ENCODE results near the gene HS6ST3.
"Not testable (repeated sequence)": the region's sequence is repeated elsewhere in the genome, so short reads cannot be mapped to it uniquely, and the experiment has no call there.

The HS6ST3 gene

DNA sequence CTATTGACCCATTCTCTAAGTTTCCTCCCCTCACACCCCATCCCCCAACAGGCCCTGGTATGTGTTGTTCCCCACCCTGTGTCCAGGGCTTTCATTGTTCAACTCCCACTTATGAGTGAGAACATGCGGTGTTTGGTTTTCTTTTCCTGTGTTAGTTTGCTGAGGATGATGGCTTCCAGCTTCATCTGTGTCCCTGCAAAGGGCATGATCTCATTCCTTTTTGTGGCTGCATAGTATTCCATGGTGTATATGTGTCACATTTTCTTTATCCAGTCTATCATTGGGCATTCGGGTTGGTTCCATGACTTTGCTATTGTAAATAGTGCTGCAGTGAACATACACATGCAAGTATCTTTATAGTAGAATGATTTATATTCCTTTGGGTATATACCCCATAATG is 25.5 kb downstream of the HS6ST3 start:
- not testable (repeated sequence) for H3K9me3 Mint-ChIP-seq; ATAC-seq (ENCODE audit: low read depth); H3K27ac Mint-ChIP-seq; DNase-seq (ENCODE audit: low spot score in 2 of 2); H3K36me3 Mint-ChIP-seq; H3K27me3 Mint-ChIP-seq; H3K4me1 Mint-ChIP-seq; H3K4me3 Mint-ChIP-seq

- H3K36me3 Mint-ChIP-seq = no peaks in the 10 kb centered on the region
Measured at GRCh38 chr13:96119921-96120320, 30.0 kb downstream of the HS6ST3 start.

GRCh38 chr13:96130818-96131340 is 41.0 kb downstream of the HS6ST3 start:
- no peaks in the 10 kb centered on the region for H3K9me3 Mint-ChIP-seq
- no peaks in the 10 kb centered on the region for H3K27me3 Mint-ChIP-seq
- no peak overlapping the region for H3K4me3 Mint-ChIP-seq
- no peaks in the 10 kb centered on the region for H3K4me1 Mint-ChIP-seq
- H3K27ac Mint-ChIP-seq = no peak overlapping the region
- DNase-seq (ENCODE audit: low spot score in 2 of 2) (no peak), ATAC-seq (ENCODE audit: low read depth) (no peak)
- H3K36me3 Mint-ChIP-seq = no peaks in the 10 kb centered on the region

More at GRCh38 chr13:96119921-96120320, 30.0 kb downstream of the HS6ST3 start:
- Mint-ChIP-seq H3K27ac (no peak overlapping the region), H3K4me3 (no peak overlapping the region), H3K4me1 (no peaks in the 10 kb centered on the region), H3K9me3 (peaks cover 3% of the 10 kb centered on the region), H3K27me3 (no peaks in the 10 kb centered on the region)
- DNase-seq (ENCODE audit: low spot score in 2 of 2) (no peak), ATAC-seq (ENCODE audit: low read depth) (no peak)

DNA sequence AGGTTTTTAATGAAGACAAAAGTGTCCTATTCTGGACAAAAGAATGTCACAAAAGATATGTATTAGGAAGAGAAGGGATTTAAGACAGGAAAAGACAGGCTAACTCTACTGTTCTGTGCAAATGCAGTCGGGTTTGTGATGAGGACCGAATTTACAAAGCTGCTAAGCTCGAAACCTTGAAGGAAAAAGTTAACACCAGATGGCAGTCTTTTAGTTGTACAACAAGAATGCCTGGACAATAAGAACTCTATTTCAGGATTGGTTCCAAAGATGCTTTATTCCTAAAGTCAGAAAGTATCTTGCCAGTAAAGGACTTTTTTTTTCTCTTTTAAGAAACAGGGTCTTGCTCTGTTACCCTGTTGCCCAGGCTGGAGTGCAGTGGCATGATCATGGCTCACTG is 51.1 kb downstream of the HS6ST3 start:
- ATAC-seq (ENCODE audit: low read depth) (no peak), DNase-seq (ENCODE audit: low spot score in 2 of 2) (no peak)
- Mint-ChIP-seq H3K9me3 (no peaks in the 10 kb centered on the region), H3K27ac (no peak overlapping the region), H3K27me3 (peaks cover 1% of the 10 kb centered on the region), H3K4me1 (no peaks in the 10 kb centered on the region), H3K36me3 (no peaks in the 10 kb centered on the region), H3K4me3 (no peak overlapping the region)

DNA sequence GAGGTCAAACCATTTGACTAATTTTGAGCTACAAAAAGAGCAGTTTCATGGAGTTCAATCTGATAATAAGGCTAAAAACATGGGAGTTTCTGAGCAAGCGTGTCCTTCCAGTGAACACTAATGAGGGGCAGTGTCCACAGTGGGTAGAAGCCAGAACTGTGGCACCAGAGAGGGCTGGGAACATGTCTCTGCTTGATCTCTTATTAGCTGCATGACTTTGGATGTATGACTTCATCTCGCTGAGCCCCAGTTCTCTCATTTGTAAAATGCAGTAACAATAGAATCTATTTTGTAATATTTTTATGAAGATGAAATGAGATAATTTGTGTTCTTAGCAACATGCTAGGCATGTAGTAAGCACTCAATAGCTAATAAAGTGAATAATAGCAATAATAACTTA is 69.8 kb downstream of the HS6ST3 start:
- H3K36me3 Mint-ChIP-seq = no peaks in the 10 kb centered on the region
- no peak overlapping the region for H3K27ac Mint-ChIP-seq
- ATAC-seq (ENCODE audit: low read depth) (no peak), DNase-seq (ENCODE audit: low spot score in 2 of 2) (no peak)
- H3K27me3 Mint-ChIP-seq = peaks cover 2% of the 10 kb centered on the region
- no peak overlapping the region for H3K4me3 Mint-ChIP-seq
- H3K9me3 Mint-ChIP-seq = peaks cover 2% of the 10 kb centered on the region
- no peaks in the 10 kb centered on the region for H3K4me1 Mint-ChIP-seq

DNA sequence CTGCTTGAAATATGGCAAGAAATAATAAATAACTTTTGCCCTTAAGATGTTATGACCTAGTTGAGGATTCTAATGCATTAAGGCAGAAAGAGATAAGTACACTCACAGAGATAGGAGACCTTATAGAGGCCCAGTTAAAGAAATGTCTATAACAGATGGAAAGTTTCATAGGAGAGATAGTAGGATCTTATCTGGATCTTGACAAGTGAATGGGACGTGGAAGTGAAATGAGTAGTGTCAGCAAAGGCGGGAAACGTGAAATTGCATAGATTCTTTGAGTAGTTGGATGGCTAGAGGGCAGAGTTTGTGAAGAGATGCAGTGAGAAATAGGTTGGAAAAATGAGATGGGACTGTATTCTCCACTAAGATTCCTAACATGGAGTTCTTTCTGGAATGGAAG is 71.2 kb downstream of the HS6ST3 start:
- no peak overlapping the region for H3K27ac Mint-ChIP-seq
- no peak overlapping the region for H3K4me3 Mint-ChIP-seq
- no peak for DNase-seq (ENCODE audit: low spot score in 2 of 2)
- H3K36me3 Mint-ChIP-seq = no peaks in the 10 kb centered on the region
- no peaks in the 10 kb centered on the region for H3K4me1 Mint-ChIP-seq
- peaks cover 2% of the 10 kb centered on the region for H3K9me3 Mint-ChIP-seq
- ATAC-seq (ENCODE audit: low read depth) = no peak
- H3K27me3 Mint-ChIP-seq = peaks cover 2% of the 10 kb centered on the region

DNA sequence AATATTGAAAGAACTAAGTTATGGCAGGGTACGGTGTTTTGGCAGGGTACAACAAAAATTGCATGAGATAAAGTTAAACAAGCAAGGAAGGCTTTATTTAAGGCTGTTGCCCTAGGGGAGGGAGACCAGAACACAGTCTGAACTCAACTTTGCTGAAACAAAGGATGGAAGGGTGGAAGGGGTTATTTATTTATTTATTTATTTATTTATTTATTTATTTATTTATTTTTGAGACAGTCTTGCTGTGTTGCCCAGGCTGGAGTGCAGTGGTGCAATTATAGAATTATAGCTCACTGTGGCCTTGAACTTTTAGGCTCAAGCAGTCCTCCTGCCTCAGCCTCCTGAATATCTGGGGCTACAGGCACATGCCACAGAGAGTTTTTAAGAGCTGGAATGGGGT is 75.9 kb downstream of the HS6ST3 start:
- Mint-ChIP-seq H3K4me1 (no peaks in the 10 kb centered on the region), H3K9me3 (peaks cover 2% of the 10 kb centered on the region), H3K4me3 (no peak overlapping the region), H3K27me3 (peaks cover 2% of the 10 kb centered on the region), H3K27ac (no peak overlapping the region), H3K36me3 (no peaks in the 10 kb centered on the region)
- ATAC-seq (ENCODE audit: low read depth) = no peak
- no peak for DNase-seq (ENCODE audit: low spot score in 2 of 2)

- Mint-ChIP-seq H3K27me3 (no peaks in the 10 kb centered on the region), H3K36me3 (no peaks in the 10 kb centered on the region), H3K4me3 (no peak overlapping the region), H3K27ac (no peak overlapping the region), H3K4me1 (no peaks in the 10 kb centered on the region), H3K9me3 (no peaks in the 10 kb centered on the region)
- no peak for DNase-seq (ENCODE audit: low spot score in 2 of 2)
- ATAC-seq (ENCODE audit: low read depth) = no peak
Measured at GRCh38 chr13:96172066-96172465, 82.2 kb downstream of the HS6ST3 start.

GRCh38 chr13:96178759-96179158 is 88.9 kb downstream of the HS6ST3 start:
- H3K4me3 Mint-ChIP-seq = no peak overlapping the region
- no peak for ATAC-seq (ENCODE audit: low read depth)
- no peaks in the 10 kb centered on the region for H3K27me3 Mint-ChIP-seq
- no peak for DNase-seq (ENCODE audit: low spot score in 2 of 2)
- H3K4me1 Mint-ChIP-seq = no peaks in the 10 kb centered on the region
- no peak overlapping the region for H3K27ac Mint-ChIP-seq
- H3K36me3 Mint-ChIP-seq = no peaks in the 10 kb centered on the region
- peaks cover 2% of the 10 kb centered on the region for H3K9me3 Mint-ChIP-seq

GRCh38 chr13:96179309-96179708 is 89.4 kb downstream of the HS6ST3 start:
- H3K36me3 Mint-ChIP-seq = no peaks in the 10 kb centered on the region
- H3K27ac Mint-ChIP-seq = no peak overlapping the region
- ATAC-seq (ENCODE audit: low read depth) (no peak), DNase-seq (ENCODE audit: low spot score in 2 of 2) (no peak)
- H3K4me3 Mint-ChIP-seq = no peak overlapping the region
- no peaks in the 10 kb centered on the region for H3K4me1 Mint-ChIP-seq
- peaks cover 2% of the 10 kb centered on the region for H3K9me3 Mint-ChIP-seq
- H3K27me3 Mint-ChIP-seq = no peaks in the 10 kb centered on the region

GRCh38 chr13:96181911-96182310 is 92.0 kb downstream of the HS6ST3 start:
- Mint-ChIP-seq H3K4me3 (no peak overlapping the region), H3K9me3 (peaks cover 2% of the 10 kb centered on the region), H3K4me1 (no peaks in the 10 kb centered on the region), H3K27me3 (no peaks in the 10 kb centered on the region), H3K27ac (no peak overlapping the region), H3K36me3 (no peaks in the 10 kb centered on the region)
- ATAC-seq (ENCODE audit: low read depth) (no peak), DNase-seq (ENCODE audit: low spot score in 2 of 2) (no peak)

- H3K4me1 Mint-ChIP-seq = no peaks in the 10 kb centered on the region
- H3K27me3 Mint-ChIP-seq = no peaks in the 10 kb centered on the region
- H3K9me3 Mint-ChIP-seq = peaks cover 2% of the 10 kb centered on the region
- DNase-seq (ENCODE audit: low spot score in 2 of 2) (no peak), ATAC-seq (ENCODE audit: low read depth) (no peak)
- no peak overlapping the region for H3K4me3 Mint-ChIP-seq
- H3K36me3 Mint-ChIP-seq = no peaks in the 10 kb centered on the region
- H3K27ac Mint-ChIP-seq = no peak overlapping the region
Measured at GRCh38 chr13:96185818-96186217, 95.9 kb downstream of the HS6ST3 start.

DNA sequence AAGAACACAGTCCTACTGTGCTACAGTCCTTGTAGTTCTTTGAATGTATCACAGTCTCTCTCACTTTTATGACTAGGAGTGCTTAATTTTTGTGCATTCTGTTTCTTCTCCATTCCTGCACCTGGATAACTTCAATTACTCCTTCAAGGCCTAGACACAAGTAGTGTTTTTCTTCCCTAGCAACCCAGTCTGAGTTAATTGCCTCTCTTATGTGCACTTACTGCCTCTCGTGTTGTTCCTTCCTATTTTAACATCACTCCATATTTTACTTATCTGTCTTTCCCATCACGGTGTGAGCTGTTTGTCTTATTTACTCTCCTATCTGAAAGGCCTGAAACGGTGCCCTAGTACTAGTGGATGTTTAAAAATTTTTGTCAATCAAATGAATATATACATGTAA is 101.5 kb downstream of the HS6ST3 start:
- H3K27me3 Mint-ChIP-seq = peaks cover 2% of the 10 kb centered on the region
- H3K9me3 Mint-ChIP-seq = peaks cover 2% of the 10 kb centered on the region
- ATAC-seq (ENCODE audit: low read depth) (no peak), DNase-seq (ENCODE audit: low spot score in 2 of 2) (no peak)
- no peaks in the 10 kb centered on the region for H3K4me1 Mint-ChIP-seq
- H3K4me3 Mint-ChIP-seq = no peak overlapping the region
- H3K27ac Mint-ChIP-seq = no peak overlapping the region
- H3K36me3 Mint-ChIP-seq = no peaks in the 10 kb centered on the region

DNA sequence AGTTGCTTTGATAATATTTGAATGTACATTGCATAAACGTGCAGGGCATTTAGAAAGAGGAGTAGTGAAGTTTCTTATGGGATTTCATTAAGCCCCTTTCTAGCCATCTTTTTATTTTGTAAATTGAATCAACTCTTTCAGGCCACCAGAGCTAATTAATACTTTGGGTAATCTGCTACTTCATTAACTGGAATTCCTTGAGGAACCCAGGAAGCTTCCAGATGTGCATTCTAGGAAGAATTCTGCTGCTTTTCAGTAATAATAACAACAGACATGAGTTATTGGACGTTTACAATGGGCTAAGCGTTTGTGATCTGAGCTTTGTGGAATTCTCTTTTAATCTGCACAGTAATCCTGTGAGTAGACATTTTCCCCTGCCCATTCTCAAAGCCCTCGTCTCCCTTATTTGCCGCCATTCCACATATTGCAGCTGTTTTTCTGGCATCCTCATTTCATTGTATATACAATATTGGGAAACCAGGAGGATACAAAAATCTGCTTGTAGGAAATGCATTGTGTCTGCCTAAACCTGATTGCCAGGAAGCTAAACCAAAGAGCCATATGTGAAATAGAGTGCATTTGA is 103.9 kb downstream of the HS6ST3 start:
- Mint-ChIP-seq H3K27me3 (peaks cover 4% of the 10 kb centered on the region), H3K27ac (no peak overlapping the region), H3K4me1 (no peaks in the 10 kb centered on the region), H3K36me3 (no peaks in the 10 kb centered on the region), H3K9me3 (peaks cover 5% of the 10 kb centered on the region), H3K4me3 (no peak overlapping the region)
- no peak for DNase-seq (ENCODE audit: low spot score in 2 of 2)
- ATAC-seq (ENCODE audit: low read depth) = no peak

GRCh38 chr13:96198038-96198437 is 108.1 kb downstream of the HS6ST3 start:
- no peaks in the 10 kb centered on the region for H3K36me3 Mint-ChIP-seq
- H3K4me3 Mint-ChIP-seq = no peak overlapping the region
- peaks cover 7% of the 10 kb centered on the region for H3K9me3 Mint-ChIP-seq
- DNase-seq (ENCODE audit: low spot score in 2 of 2) (no peak), ATAC-seq (ENCODE audit: low read depth) (no peak)
- peaks cover 9% of the 10 kb centered on the region for H3K27me3 Mint-ChIP-seq
- H3K4me1 Mint-ChIP-seq = no peaks in the 10 kb centered on the region
- H3K27ac Mint-ChIP-seq = no peak overlapping the region
